GM21619 (cell line): ENCODE data around the gene ASPSCR1.
"Not testable (repeated sequence)": the region's sequence is repeated elsewhere in the genome, so short reads cannot be mapped to it uniquely, and the experiment has no call there.

ENCODE experiments used
- ATAC-seq: cut with Tn5 transposase; IDR thresholded peaks from one replicate; pipeline ENCODE4 v1.9.1; 2021; ENCODE audit not compliant: unreplicated experiment

ASPSCR1 gene

GRCh38 chr17:81980707-81981343, 3.4 kb downstream of the ASPSCR1 start:
- no peak for ATAC-seq

GRCh38 chr17:81981511-81981910, 4.1 kb downstream of the ASPSCR1 start:
- ATAC-seq, result not testable (repeated sequence)

- ATAC-seq, result no peak
Measured at GRCh38 chr17:81983011-81983638, 5.7 kb downstream of the ASPSCR1 start.

GRCh38 chr17:81983639-81984373, 6.4 kb downstream of the ASPSCR1 start:
- no peak for ATAC-seq

- no peak for ATAC-seq
Measured at GRCh38 chr17:81984773-81985410, 7.5 kb downstream of the ASPSCR1 start.

- no peak for ATAC-seq
Measured at GRCh38 chr17:81986606-81987005, 9.2 kb downstream of the ASPSCR1 start.

- no peak for ATAC-seq
Measured at GRCh38 chr17:81987161-81987770, 9.8 kb downstream of the ASPSCR1 start.

- ATAC-seq, result no peak
Measured at GRCh38 chr17:81990836-81991683, 13.6 kb downstream of the ASPSCR1 start.

- ATAC-seq, result no peak
Measured at GRCh38 chr17:81991684-81992305, 14.4 kb downstream of the ASPSCR1 start.

- no peak for ATAC-seq
Measured at GRCh38 chr17:81992306-81993102, 15.1 kb downstream of the ASPSCR1 start.

- no peak for ATAC-seq
Measured at GRCh38 chr17:81993729-81994592, 16.5 kb downstream of the ASPSCR1 start.

- no peak for ATAC-seq
Measured at GRCh38 chr17:81994593-81995462, 17.4 kb downstream of the ASPSCR1 start.

- no peak for ATAC-seq
Measured at GRCh38 chr17:81995463-81996231, 18.2 kb downstream of the ASPSCR1 start.

- ATAC-seq, result no peak
Measured at GRCh38 chr17:81996232-81996756, 18.9 kb downstream of the ASPSCR1 start.

GRCh38 chr17:81996757-81997441, 19.5 kb downstream of the ASPSCR1 start:
- ATAC-seq, result no peak

- no peak for ATAC-seq
Measured at GRCh38 chr17:81998212-81998611, 20.8 kb downstream of the ASPSCR1 start.
